Nephron progenitor cell (in vitro differentiated cells): Measurements from ENCODE around the gene KLK13.
A peak's percentile ranks its signal among the peaks of the same experiment; 100 is the strongest.

Experiments used
- DNase-seq: peaks from one replicate; pipeline ENCODE4 v3.0.0; 2021
- H3K27ac Mint-ChIP-seq: 2 replicates; pipeline ENCODE4 v1.8.0; 2021; ENCODE audit warnings: mild to moderate bottlenecking, moderate library complexity, mixed read lengths
- H3K27me3 Mint-ChIP-seq: 2 replicates; pipeline ENCODE4 v1.8.0; 2021; ENCODE audit warnings: mild to moderate bottlenecking, low read depth, mixed read lengths; ENCODE audit not compliant: poor library complexity
- H3K36me3 Mint-ChIP-seq: 2 replicates; pipeline ENCODE4 v1.8.0; 2021; ENCODE audit warnings: low read depth, mixed read lengths
- H3K4me1 Mint-ChIP-seq: 2 replicates; pipeline ENCODE4 v1.8.0; 2021; ENCODE audit warnings: mixed read lengths
- H3K4me3 Mint-ChIP-seq: 2 replicates; pipeline ENCODE4 v1.8.0; 2021; ENCODE audit warnings: mild to moderate bottlenecking, moderate library complexity, mixed read lengths
- H3K9me3 Mint-ChIP-seq: 2 replicates; pipeline ENCODE4 v1.8.0; 2021; ENCODE audit warnings: mild to moderate bottlenecking, moderate library complexity, mixed read lengths
- TF ChIP-seq, protein P1 (sequence below): fragments of 200-600 bp; sonication (generic); IDR thresholded peaks from 2 replicates; pipeline ENCODE4 v1.5.0; 2021; ENCODE audit warnings: antibody characterized with exemption

KLK13 gene

DNA sequence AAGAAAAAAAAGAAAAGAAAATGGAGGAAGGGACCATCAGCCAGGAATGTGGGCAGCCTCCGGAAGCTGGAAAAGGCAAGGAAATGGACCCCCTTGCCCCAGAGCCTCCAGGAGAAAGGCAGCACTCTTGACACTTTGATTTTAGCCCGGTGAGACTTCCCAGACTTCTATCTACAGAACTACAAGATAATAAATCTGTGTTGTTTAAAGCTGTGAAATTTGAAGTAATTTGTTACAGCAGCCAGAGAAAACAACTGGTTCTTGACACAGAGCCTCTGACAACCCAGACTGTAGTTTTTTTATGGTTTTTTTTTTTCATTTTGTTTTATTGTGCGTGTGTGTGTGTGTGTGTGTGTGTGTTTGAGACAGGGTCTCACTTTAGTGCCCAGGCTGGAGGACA lies 35.7 kb upstream of the KLK13 start:
- no peak overlapping the region for H3K4me3 Mint-ChIP-seq
- no peaks in the 10 kb centered on the region for H3K9me3 Mint-ChIP-seq
- peaks cover 17% of the 10 kb centered on the region for H3K36me3 Mint-ChIP-seq
- H3K27ac Mint-ChIP-seq = no peak overlapping the region
- H3K4me1 Mint-ChIP-seq = no peaks in the 10 kb centered on the region
- no peak for DNase-seq
- TF ChIP-seq, protein P1, sequence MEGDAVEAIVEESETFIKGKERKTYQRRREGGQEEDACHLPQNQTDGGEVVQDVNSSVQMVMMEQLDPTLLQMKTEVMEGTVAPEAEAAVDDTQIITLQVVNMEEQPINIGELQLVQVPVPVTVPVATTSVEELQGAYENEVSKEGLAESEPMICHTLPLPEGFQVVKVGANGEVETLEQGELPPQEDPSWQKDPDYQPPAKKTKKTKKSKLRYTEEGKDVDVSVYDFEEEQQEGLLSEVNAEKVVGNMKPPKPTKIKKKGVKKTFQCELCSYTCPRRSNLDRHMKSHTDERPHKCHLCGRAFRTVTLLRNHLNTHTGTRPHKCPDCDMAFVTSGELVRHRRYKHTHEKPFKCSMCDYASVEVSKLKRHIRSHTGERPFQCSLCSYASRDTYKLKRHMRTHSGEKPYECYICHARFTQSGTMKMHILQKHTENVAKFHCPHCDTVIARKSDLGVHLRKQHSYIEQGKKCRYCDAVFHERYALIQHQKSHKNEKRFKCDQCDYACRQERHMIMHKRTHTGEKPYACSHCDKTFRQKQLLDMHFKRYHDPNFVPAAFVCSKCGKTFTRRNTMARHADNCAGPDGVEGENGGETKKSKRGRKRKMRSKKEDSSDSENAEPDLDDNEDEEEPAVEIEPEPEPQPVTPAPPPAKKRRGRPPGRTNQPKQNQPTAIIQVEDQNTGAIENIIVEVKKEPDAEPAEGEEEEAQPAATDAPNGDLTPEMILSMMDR = no peak
- peaks cover 4% of the 10 kb centered on the region for H3K27me3 Mint-ChIP-seq

DNA sequence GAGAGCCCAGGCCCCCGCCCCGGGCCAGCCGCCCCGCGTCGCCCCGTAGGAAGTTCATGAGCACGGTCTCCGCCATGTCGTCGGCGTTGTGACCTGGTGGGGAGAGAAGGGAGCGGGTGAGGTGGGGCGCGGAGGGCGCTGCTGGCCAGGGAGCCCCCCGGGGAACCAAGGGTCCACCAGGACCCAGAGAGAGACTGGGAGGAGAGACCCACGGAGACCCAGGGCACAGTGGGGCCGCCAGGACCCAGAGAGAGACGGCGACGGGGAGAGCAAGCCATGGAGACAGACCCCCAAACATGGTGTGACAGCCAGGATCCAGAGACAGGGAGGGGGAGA lies 34.1 kb upstream of the KLK13 start:
- DNase-seq = no peak
- H3K9me3 Mint-ChIP-seq = no peaks in the 10 kb centered on the region
- H3K36me3 Mint-ChIP-seq = peaks cover 13% of the 10 kb centered on the region
- peaks cover 7% of the 10 kb centered on the region for H3K4me1 Mint-ChIP-seq
- TF ChIP-seq, protein P1 = no peak
- no peak overlapping the region for H3K27ac Mint-ChIP-seq
- peaks cover 5% of the 10 kb centered on the region for H3K27me3 Mint-ChIP-seq
- H3K4me3 Mint-ChIP-seq = no peak overlapping the region

DNA sequence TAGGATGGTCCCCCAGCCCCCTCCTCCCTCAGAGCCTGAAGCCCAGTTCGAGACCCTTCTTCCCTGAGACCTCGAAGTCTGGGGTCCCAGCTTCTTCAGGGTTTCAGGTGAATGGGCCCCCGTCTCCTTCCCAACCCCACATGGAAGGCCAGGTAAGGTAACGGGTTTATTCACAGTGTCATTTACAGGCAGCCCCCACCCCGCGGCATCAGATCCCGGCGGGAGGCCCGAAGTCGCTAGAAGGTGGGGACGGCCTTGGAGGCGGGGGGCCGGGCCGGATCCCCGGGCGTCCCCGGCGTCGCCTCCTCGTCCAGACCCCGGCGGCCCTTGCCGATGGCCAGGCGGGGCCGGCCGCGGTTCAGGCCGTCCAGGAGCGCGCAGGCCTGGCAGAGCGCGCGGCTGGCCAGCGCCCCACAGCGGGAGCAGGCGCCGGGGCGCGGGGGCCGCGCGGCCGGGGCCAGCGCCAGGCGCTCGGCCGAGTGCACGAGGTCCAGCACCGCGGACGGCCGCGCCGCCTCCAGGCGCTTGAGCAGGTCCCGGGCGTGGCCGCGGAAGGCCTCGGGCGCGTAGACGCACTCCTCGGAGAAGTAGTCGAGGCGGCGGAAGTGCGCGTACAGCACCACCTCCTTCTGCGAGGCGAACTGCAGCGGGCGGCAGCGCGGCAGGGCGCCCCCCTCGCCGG lies 33.6 kb upstream of the KLK13 start:
- no peak for DNase-seq
- Mint-ChIP-seq H3K4me1 (peaks cover 12% of the 10 kb centered on the region), H3K36me3 (peaks cover 13% of the 10 kb centered on the region), H3K4me3 (no peak overlapping the region), H3K9me3 (no peaks in the 10 kb centered on the region), H3K27me3 (peaks cover 9% of the 10 kb centered on the region), H3K27ac (no peak overlapping the region)
- TF ChIP-seq, protein P1 = no peak

DNA sequence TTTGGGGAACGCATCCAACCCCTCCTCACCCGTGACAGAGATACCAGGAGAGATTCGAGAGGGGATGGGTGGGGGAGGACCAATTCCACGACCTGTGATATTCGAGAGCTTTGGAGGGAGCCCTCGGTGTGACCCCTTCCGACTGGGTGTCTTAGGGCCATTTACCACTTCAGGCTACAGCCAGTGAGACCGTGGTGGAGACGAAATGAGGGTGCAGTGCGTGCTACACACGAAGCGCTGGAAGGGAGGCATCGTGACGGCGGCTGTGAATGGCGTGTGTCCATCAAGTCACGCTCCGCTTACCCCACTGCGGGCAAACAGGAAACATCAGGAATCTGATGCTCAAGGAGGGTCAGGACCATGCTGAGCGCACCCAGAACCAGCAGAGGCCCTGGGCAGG lies 32.9 kb upstream of the KLK13 start:
- Mint-ChIP-seq H3K27me3 (peaks cover 11% of the 10 kb centered on the region), H3K36me3 (peaks cover 6% of the 10 kb centered on the region), H3K27ac (no peak overlapping the region), H3K4me1 (peaks cover 17% of the 10 kb centered on the region), H3K4me3 (no peak overlapping the region), H3K9me3 (no peaks in the 10 kb centered on the region)
- no peak for DNase-seq
- TF ChIP-seq, protein P1 = no peak

DNA sequence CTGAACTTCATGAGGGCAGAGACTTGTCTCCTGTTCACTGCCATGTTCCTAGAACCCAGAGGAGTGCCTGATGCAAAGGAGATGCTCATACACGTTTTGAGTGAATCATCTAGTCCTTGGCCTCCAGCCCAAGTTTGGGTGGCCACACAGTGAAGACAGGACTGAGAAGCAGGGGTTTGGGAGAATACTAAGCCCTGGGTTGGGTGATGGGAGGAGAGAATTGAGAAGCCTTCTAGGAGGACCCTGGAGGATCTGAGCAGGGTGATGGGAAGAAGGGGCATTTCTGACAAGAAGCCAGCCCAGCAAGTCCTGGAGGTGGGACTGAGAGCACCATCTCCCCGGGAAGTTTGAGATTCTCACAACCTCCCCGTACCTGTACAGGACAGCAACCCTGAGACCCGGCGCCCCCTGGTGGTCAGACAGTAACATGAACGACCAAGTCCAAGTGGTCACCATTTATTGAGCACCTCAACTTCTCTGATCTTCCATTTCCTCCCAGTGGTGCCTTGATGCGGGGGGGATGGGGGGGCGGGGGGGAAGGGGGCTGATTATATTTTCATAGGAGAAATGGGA lies 32.4 kb upstream of the KLK13 start:
- peaks cover 17% of the 10 kb centered on the region for H3K4me1 Mint-ChIP-seq
- TF ChIP-seq, protein P1 = peak; percentile 48
- H3K27me3 Mint-ChIP-seq = peaks cover 11% of the 10 kb centered on the region
- H3K9me3 Mint-ChIP-seq = no peaks in the 10 kb centered on the region
- H3K4me3 Mint-ChIP-seq = no peak overlapping the region
- H3K36me3 Mint-ChIP-seq = peaks cover under 1% of the 10 kb centered on the region
- peak; percentile 87 for DNase-seq
- H3K27ac Mint-ChIP-seq = no peak overlapping the region
